Motor neuron (in vitro differentiated cells): ENCODE data around the gene ZNF444. TPM values are rescaled to one million over a fixed set of nuclear protein-coding genes. Genes with fewer than 3 reads are reported as not detected.
"Not testable (repeated sequence)": the region's sequence is repeated elsewhere in the genome, so short reads cannot be mapped to it uniquely, and the experiment has no call there.

ENCODE experiments used
- ATAC-seq, 8 experiments: fragments of 200-7000 bp; cut with Tn5 transposase; replicated peaks in 6 of 8; 2 replicates each; pipeline ENCODE4 v1.8.0; 2021; ENCODE audit warnings: mild to moderate bottlenecking in 8 of 8, moderate library complexity in 8 of 8
- H3K27ac ChIP-seq, 2 donors: fragments of 250-450 bp; sonication (Bioruptor Pico); 2 replicates each; pipeline ENCODE4 v1.9.0; 2021; ENCODE audit warnings: antibody characterized with exemption in 2 of 2, mild to moderate bottlenecking in 2 of 2, moderate library complexity in 1 of 2
- H3K4me1 ChIP-seq, 2 donors: fragments of 250-450 bp; sonication (Bioruptor Pico); replicated peaks in 1 of 2; 2 replicates each; pipeline ENCODE4 v1.6.1; 2021; ENCODE audit warnings: antibody characterized with exemption in 2 of 2, mild to moderate bottlenecking in 2 of 2, moderate library complexity in 1 of 2
- H3K4me3 ChIP-seq, 5 donors: fragments of 250-450 bp; sonication (Bioruptor Pico); 2 replicates each; pipeline ENCODE4 v1.9.0; 2021; ENCODE audit warnings: antibody characterized with exemption in 5 of 5, mild to moderate bottlenecking in 5 of 5, moderate library complexity in 4 of 5
- WGBS, 10 experiments: fragments of 450-650 bp; shearing (Covaris generic); methylation state at CpG; one replicate each; pipeline ENCODE4 v1.0.0; 2022; 5-methylcytosine and 5-hydroxymethylcytosine counted together
- in situ Hi-C, 9 experiments: fragments of 400-800 bp; cut with MboI; loops; one replicate each; pipeline ENCODE4 v1.15.0; 2021; ENCODE audit warnings: low sequenced_read_pairs in 9 of 9, low pct_unique_long_range_greater_than_20kb in 2 of 9; ENCODE audit not compliant: unreplicated experiment in 9 of 9
- total RNA-seq, 8 experiments: library from RNA; unstranded; fragments of 300-600 nt; gene quantifications; 2 replicates each; pipeline versions ENCODE4 v1.2.3 to v1.2.4, GENCODE V29; 2022

Gene ZNF444
- total RNA-seq, 8 experiments from 2014 or later: 10.4 to 20.1 (median 13.3) TPM

- peaks cover 4 to 5% of the 10 kb centered on the region in 2 donors for H3K4me1 ChIP-seq
- no peak overlapping the region for H3K27ac ChIP-seq
- no peak overlapping the region for H3K4me3 ChIP-seq
- in situ Hi-C loops: no loop called here
- ATAC-seq: no peak
- WGBS, 10 experiments: 91 to 100% methylated on average over 1 to 9 of the region's 31 CpGs; no CpG with 5 or more reads in 8 of the 10 experiments
Measured at GRCh38 chr19:56146904-56147303, 5.8 kb downstream of the ZNF444 start.

DNA sequence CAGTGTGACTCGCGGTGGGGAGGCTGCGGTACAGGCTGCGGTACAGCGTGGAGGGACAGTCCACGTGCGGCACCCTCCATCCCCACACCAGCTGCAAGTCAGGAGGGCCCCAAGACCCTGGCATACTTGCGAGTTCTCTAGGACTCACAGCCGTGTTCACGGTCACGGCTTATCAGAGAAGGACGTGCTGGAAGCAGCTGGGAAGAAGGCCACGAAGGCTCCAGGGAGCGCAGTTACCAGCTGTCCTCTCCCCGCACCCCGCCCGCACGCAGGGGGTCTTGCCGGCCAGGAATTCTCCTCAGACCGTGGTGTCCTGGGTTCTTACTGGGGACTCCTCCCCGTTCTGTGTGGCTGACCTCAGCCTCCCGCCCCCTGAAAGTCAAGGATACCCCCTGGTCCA is 6.2 kb downstream of the ZNF444 start:
- WGBS, 10 experiments: 83 to 100% (median 100%) methylated on average over 1 to 2 of the region's 22 CpGs; no CpG with 5 or more reads in 7 of the 10 experiments

GRCh38 chr19:56148096-56148495 is 7.0 kb downstream of the ZNF444 start:
- in situ Hi-C loops: no loop called here
- no peak overlapping the region for H3K27ac ChIP-seq
- H3K4me3 ChIP-seq: no peak overlapping the region
- no peak for ATAC-seq
- WGBS, 10 experiments: 91 to 100% (median 93%) methylated on average over 1 to 10 of the region's 15 CpGs; no CpG with 5 or more reads in 5 of the 10 experiments
- H3K4me1 ChIP-seq: no peaks in the 10 kb centered on the region

More for the DNA sequence above, 6.2 kb downstream of the ZNF444 start:
- Histone ChIP-seq H3K4me3 (no peak overlapping the region), H3K4me1 (peaks cover 0 to 1% of the 10 kb centered on the region in 2 donors), H3K27ac (no peak overlapping the region)
- in situ Hi-C loops: no loop called here
- ATAC-seq: no peak

DNA sequence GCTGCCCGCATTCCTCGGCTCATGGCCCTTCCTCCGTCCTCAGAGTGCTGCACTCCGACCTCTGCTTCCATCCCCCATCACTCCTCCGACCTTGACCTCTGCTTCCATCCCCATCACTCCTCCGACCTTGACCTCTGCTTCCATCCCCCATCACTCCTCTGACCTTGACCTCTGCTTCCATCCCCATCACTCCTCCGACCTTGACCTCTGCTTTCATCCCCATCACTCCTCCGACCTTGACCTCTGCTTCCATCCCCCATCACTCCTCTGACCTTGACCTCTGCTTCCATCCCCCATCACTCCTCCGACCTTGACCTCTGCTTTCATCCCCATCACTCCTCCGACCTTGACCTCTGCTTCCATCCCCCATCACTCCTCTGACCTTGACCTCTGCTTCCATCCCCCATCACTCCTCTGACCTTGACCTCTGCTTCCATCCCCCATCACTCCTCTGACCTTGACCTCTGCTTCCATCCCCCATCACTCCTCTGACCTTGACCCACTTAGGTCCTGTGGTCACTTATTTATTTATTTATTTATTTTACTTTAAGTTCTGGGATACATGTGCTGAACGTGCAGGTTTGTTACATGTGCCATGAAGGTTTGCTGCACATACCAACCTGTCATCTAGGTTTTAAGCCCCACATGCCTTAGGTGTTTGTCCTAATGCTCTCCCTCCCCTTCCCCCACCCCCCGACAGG is 8.0 kb downstream of the ZNF444 start:
- H3K4me1 ChIP-seq, in situ Hi-C loops, ATAC-seq, H3K27ac ChIP-seq, H3K4me3 ChIP-seq: not testable (repeated sequence)
- WGBS, 10 experiments: 92 to 100% (median 98%) methylated on average over 1 to 9 of the region's 12 CpGs; no CpG with 5 or more reads in 5 of the 10 experiments

DNA sequence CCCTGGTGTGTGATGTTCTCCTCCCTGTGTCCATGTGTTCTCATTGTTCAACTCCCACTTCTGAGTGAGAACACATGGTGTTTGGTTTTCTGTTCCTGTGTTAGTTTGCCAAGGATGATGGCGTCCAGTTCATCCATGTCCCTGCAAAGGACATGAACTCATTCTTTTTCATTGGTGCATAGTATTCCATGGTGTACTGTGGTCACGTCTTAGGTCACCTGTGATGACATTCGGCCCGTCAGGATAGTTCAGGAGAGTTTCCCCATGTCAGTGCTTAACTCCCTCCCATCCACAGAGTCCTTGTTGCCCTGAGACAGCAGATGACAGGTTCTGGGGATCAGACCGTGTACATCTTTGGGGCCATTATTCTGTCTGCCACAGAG is 8.6 kb downstream of the ZNF444 start:
- no peak overlapping the region for H3K27ac ChIP-seq
- in situ Hi-C loops: no loop called here
- H3K4me3 ChIP-seq: no peak overlapping the region
- H3K4me1 ChIP-seq: no peaks in the 10 kb centered on the region
- ATAC-seq: no peak
- 80 to 100% (median 80%) methylated on average over 1 to 4 of the region's 5 CpGs; no CpG with 5 or more reads in 7 of the 10 experiments for WGBS, 10 experiments

DNA sequence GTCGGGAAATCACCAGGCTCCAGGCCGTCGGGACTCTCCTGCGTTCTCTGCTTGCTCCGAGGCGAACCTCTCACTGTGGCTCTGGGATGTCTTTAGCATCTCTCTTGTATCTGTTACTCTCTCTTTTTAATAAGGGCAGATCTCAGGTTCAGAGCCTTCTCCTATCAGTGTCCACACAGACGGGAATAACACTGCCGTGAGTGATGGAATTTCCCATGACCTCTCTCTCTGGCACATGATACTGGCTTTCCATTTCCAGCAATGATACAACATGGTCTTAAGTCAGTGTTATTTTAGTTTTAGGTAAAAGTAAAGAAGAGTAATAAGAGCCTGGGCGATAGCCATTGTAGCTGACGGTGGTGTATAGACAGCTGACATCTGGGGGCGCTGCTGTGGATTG is 9.3 kb downstream of the ZNF444 start:
- 73 to 100% (median 95%) methylated on average over 2 to 7 of the region's 11 CpGs; no CpG with 5 or more reads in 2 of the 10 experiments for WGBS, 10 experiments
- in situ Hi-C loops: no loop called here

GRCh38 chr19:56152644-56153043 is 11.6 kb downstream of the ZNF444 start:
- H3K4me3 ChIP-seq: no peak overlapping the region
- WGBS, 10 experiments: 40 to 100% (median 86%) methylated on average over 1 of the region's 2 CpGs; no CpG with 5 or more reads in 5 of the 10 experiments

More for the DNA sequence above, 9.3 kb downstream of the ZNF444 start:
- Histone ChIP-seq H3K27ac (no peak overlapping the region), H3K4me1 (no peaks in the 10 kb centered on the region), H3K4me3 (no peak overlapping the region)
- ATAC-seq: no peak

DNA sequence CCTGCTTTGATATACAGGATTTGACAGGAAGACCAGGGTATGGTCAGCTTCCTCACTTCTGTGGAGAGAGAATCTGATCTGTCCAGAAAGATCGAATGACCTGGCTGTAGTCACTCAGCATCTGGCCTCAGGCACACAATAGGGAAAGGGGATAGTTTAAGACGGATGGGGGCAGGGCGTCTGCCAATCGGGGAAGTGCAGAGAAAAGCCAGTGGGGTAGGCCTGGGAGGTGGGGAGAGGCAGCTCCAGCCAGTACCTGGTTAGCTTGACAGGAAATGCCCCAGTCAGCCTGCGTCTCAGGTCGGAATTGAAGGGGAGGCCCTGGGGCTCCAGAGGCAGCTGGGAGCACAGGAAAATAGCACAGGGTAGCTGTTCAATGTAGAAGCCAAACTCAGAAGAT is 12.4 kb downstream of the ZNF444 start:
- 10 to 60% (median 47%) methylated on average over 1 to 5 of the region's 6 CpGs; no CpG with 5 or more reads in 4 of the 10 experiments for WGBS, 10 experiments
- peak in 1 of 8 experiments; percentile 18 for ATAC-seq
- Histone ChIP-seq H3K4me1 (no peaks in the 10 kb centered on the region), H3K4me3 (no peak overlapping the region), H3K27ac (no peak overlapping the region)
- in situ Hi-C loops: no loop called here

More at GRCh38 chr19:56152644-56153043, 11.6 kb downstream of the ZNF444 start:
- no peaks in the 10 kb centered on the region for H3K4me1 ChIP-seq
- no peak overlapping the region for H3K27ac ChIP-seq
- ATAC-seq: no peak
- in situ Hi-C loops: no loop called here

GRCh38 chr19:56155124-56155687 is 14.1 kb downstream of the ZNF444 start:
- H3K27ac ChIP-seq: no peak overlapping the region
- 35 to 84% (median 62%) methylated on average over 3 to 5 of the region's 17 CpGs; no CpG with 5 or more reads in 7 of the 10 experiments for WGBS, 10 experiments
- no peak overlapping the region for H3K4me3 ChIP-seq
- no peaks in the 10 kb centered on the region for H3K4me1 ChIP-seq
- in situ Hi-C loops: no loop called here
- peak in 3 of 8 experiments; percentile 46 to 66 (median 54) for ATAC-seq

DNA sequence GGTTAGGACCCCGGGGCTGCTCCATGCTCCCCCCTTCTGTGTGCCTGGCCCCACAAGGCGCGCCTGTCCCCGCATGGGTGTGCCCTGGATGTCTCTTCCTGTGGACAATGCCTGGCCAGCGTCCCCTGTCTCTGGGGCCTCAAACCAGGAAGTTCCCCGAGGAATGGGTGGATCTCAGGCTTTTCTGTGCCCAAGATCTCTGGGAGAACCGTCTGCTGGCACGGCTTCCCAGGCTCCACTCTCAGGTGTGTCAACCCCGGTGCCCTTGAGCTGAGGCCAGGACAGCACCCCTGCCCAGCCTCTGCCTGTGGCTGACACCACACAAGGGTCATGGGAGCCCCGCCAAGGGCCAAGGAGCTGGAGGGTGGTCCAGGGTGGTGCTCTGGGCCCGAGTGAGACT is 15.7 kb downstream of the ZNF444 start:
- Histone ChIP-seq H3K4me1 (no peaks in the 10 kb centered on the region), H3K27ac (no peak overlapping the region), H3K4me3 (no peak overlapping the region)
- WGBS, 10 experiments: 89 to 100% (median 100%) methylated on average over 1 to 5 of the region's 11 CpGs; no CpG with 5 or more reads in 3 of the 10 experiments
- in situ Hi-C loops: no loop called here
- ATAC-seq: no peak

GRCh38 chr19:56158170-56158757 is 17.2 kb downstream of the ZNF444 start:
- H3K27ac ChIP-seq: no peak overlapping the region
- no peaks in the 10 kb centered on the region for H3K4me1 ChIP-seq
- ATAC-seq: no peak
- in situ Hi-C loops: no loop called here
- H3K4me3 ChIP-seq: no peak overlapping the region
- WGBS, 10 experiments: 69 to 100% (median 92%) methylated on average over 1 to 7 of the region's 16 CpGs; no CpG with 5 or more reads in 3 of the 10 experiments

GRCh38 chr19:56159009-56159559 is 18.0 kb downstream of the ZNF444 start:
- Histone ChIP-seq H3K4me1 (no peaks in the 10 kb centered on the region), H3K27ac (no peak overlapping the region), H3K4me3 (no peak overlapping the region)
- 5 to 100% (median 69%) methylated on average over 1 to 8 of the region's 9 CpGs; no CpG with 5 or more reads in 3 of the 10 experiments for WGBS, 10 experiments
- ATAC-seq: peak in 5 of 8 experiments; percentile 36 to 78 (median 57)
- in situ Hi-C loops: no loop called here
